Stimulated activated naive CD4-positive, alpha-beta T cell (primary cell): Measurements from ENCODE around the gene ESRRB.

Source experiments
- DNase-seq, 6 experiments: peaks; one replicate each; lab custom pipeline; 2025; lab: John Stamatoyannopoulos, UW

Gene ESRRB

GRCh38 chr14:76375947-76376404 lies at the start of gene ESRRB:
Gene ESRRB (plus strand): TSS chr14:76376137. CDS start chr14:76376402, 265 bp downstream.
- no peak for DNase-seq

DNA sequence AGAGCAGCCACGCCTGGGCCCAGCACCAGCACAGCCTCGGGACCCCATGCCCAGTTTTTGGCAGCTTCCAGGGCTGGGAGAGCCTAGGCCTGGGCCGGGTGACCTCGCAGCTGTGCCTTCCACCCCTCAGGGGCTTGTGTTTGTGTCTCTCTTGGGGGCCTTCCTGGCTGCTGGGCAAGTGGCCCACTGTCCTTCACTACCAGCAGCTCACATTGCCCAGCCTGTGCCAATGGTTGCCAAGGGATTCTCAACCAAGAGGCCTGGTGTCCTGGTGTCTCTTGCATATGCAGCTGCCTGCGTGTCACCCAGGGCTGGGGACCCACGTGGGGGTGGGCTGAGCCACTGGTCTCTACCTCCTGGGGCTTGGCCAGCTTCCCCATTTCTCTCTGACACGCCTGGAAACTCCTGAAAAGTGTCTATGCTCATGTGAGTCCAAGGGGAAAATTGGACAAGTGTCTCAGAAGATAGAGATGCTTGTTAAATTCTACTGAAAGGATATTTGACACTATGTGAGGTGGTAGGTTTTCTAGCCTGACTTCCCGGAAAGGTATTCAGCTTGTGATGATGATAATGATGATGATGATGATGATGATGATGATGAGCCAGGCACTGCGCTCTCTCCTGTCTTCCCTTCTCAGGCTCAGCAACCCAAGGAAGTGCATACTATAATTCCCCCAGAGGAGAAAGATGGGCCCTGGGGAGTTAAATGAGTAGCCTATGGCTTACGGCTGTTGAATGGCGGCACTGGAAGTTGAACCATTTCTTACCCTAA lies 48.8 kb upstream of the ESRRB start:
- DNase-seq, result no peak

DNA sequence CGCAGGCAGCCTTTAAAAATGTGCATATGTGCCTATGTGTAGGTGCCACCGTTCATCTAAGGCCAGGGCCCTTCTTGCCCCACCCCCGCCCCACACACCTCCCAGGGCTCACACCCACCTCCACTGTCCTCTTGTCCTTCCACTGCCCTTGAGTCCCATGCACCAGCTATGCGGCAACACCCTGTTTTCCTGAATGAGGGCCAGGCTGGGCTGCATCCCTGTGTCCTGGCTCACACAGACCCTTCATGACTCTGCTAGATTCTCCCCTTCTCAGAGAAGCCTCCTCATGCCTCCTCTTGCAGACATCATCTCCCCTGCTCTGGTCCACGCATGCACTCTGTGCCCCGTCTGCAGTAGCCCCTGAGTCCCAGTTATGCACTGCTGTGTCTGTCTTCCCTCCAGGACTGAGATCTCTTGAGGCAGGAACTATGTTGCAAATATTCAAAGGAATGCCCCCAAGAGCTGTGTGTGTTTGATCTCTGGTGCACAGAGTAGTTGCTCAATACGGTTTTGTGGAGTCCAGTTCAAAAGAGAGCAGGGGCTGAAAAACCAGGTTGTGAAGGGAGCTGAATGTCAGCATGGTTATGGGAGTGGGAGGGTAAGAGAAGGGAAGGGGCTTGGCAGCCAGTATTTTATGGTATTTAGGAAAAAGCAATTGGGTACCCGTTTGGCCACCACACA lies 47.3 kb upstream of the ESRRB start:
- no peak for DNase-seq

GRCh38 chr14:76329154-76329928 lies 46.6 kb upstream of the ESRRB start:
- DNase-seq, result no peak

- no peak for DNase-seq
Measured at GRCh38 chr14:76329951-76330350, 46.0 kb upstream of the ESRRB start.

- no peak for DNase-seq
Measured at GRCh38 chr14:76330411-76331327, 45.3 kb upstream of the ESRRB start.

- no peak for DNase-seq
Measured at GRCh38 chr14:76331328-76332011, 44.5 kb upstream of the ESRRB start.

GRCh38 chr14:76333664-76334063 lies 42.3 kb upstream of the ESRRB start:
- DNase-seq, result no peak

DNA sequence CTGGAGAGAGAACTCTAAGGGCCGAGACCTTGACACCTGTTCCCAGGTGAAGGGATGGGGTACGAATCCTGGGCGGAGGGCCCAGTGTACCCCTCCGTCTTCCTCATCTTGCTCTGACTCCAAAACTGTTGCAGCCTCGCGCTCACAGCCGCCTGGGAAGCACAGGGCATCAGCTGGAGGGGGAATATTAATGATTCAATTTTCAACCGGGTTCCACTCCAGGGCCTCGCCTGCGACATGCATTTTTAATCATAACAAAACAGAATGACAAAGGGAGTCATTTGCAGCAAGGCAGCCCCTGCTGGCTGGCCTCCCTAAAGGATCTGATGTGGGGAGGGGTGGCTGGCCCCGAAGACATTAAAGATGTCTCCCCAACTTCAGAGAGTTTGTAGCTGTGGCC lies 41.6 kb upstream of the ESRRB start:
- no peak for DNase-seq

DNA sequence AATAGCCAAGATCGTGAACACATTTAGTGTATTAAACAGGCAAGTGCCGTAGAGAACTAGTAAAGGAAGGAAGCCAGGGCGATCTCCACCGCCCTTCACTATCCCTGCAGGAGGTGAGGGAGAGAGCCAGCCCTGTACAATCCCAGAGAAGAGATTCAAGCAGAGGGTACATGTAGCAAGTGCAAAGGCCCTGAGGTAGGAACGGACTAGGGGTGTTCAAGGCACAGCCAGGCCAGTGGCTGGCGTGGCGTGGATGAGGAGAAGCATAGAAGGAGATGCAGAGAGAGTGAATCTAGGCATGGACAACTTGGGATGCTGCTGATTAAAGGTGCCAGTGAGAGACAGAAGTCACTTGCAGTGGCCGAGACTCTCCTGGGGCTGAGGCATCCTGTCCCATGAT lies 39.1 kb upstream of the ESRRB start:
- no peak for DNase-seq

DNA sequence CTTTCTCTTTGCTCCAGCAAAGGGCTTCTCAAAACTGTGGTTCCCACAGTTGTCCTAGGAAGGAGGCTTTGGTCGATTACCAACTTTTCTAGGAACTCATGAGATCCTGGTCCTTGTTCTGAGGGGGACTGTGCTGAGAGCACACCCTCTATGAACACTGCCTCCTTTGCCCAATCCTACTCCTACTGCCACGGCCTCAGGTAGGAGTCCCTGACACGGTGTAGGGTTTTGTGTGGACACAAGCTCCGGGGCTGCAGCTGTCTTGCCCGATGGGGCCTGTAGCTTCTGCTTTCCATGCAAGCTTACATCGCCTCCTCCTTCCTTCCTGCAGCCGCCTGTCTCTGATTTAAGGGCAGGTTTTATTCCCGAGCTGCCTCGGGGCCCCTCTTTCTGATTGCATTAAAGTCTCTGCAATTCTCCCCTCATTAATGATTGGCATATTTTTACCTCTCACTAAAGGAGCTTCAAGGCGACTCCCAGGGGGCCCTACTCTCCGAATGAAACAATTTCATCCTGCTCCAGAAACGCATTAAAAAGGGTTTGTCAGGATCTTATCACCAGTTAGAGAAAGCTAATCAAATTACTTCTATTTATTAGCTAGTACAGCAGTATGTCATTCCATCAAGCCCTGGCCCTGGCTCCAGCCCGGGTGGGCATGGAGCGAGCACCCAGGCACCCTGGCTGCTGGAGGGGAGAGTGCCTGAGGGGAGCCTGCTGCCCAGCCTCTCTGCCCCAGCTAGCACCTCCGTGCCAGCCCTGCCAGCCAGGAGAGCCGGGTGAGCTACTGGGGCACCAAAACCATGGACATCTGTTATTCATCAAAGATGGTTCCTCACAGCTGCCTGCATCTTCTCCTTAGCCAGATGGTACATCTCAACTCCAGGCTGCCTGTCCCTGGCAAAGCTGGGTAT lies 38.0 kb upstream of the ESRRB start:
- no peak for DNase-seq

- no peak for DNase-seq
Measured at GRCh38 chr14:76339728-76340615, 36.0 kb upstream of the ESRRB start.

- no peak for DNase-seq
Measured at GRCh38 chr14:76343386-76343785, 32.6 kb upstream of the ESRRB start.

DNA sequence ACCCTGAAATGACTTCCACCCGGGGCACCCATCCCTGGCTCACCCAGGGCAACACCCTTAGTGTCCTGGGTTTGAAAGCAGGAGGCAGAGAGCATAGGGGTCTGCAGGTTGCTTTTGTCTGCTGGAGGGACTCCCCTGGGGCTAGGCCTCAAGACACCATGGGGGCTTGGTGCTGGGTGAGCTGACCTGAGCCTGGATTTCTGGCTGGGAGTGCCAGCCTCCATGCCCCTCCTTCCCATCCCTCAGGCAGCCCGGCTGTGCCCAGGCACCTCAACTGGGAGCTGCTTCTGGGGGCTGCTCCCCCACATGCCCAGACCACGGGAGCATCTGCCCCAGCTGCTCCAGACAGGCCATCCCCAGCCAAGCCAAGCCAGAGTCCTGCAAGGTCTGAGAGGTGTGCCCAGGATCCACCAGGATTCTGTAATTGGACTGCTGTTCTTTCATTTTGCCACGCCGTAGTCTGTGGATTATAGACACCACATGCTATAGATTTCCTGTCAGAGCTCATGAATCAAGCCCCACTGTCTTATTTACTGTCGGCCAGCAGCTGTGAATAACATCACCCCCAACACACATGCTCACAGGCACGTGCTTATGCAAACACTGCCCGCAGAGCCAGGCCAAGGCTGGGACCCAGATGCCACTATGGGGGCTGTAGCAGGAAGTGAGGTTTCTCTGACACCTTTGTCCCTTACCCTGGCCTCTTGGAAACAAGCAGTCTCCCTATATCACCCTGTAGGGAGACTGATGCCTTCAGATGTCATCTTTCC lies 29.4 kb upstream of the ESRRB start:
- no peak for DNase-seq

DNA sequence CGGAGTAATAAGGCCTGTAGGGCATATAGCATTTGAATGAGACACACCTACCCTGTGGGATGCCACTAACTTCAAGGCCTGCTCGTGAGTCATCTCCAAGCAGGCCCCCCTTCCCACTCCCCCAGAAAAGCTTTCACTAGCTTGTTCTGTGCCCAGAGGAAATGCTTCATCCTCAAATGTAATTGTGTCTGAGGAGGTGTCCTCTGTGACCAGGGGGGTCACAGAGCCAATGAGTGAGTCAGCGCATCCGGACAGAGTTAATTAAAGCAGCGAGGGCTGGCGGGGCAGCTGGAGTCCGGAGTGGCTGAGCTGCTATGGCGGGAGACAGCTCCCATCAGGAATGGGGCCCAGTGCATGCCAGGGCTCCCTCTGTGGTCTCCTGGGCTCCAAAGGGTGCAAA lies 27.0 kb upstream of the ESRRB start:
- no peak for DNase-seq

DNA sequence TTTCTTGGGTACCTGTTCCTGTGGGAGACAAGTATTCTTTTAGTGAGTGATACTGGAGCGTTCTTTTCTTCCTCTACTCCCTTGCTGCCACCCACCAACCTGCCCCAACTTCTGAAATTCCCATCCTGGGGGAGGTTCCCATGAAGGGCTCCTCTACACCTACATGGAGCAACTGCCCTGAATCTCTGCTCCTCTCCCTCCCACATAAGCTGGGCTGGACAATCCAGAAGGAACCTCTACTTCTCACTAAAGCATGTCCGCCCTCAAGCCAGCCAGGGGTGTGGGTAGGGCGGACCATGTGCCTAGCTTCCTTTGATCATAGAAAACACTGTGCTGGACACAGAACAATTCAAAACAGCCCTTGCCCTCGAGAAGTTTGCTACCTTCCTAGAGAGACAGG lies 25.9 kb upstream of the ESRRB start:
- DNase-seq, result no peak

- DNase-seq, result no peak
Measured at GRCh38 chr14:76350671-76351070, 25.3 kb upstream of the ESRRB start.

GRCh38 chr14:76351941-76352340 lies 24.0 kb upstream of the ESRRB start:
- DNase-seq, result no peak
